Astrocyte (in vitro differentiated cells and primary cell): ENCODE data around the gene SPTLC1. TPM values are rescaled to one million over a fixed set of nuclear protein-coding genes. Genes with fewer than 3 reads are reported as not detected.

ENCODE experiments used
- DNase-seq: peaks from one replicate; pipeline ENCODE4 v3.0.0-alpha.2; 2010; ENCODE audit warnings: low read depth
- FAIRE-seq: peaks from 2 replicates; lab custom pipeline; 2011; peaks lifted over from hg19 to GRCh38; lab: Jason Lieb, UNC
- H2AFZ ChIP-seq: 2 replicates; pipeline ENCODE4 v1.6.0; 2012; ENCODE audit warnings: low read depth, low read length, inconsistent platforms
- H3K27ac ChIP-seq: 2 replicates; pipeline ENCODE4 v1.5.1; 2011; ENCODE audit warnings: low read depth, low read length, inconsistent platforms
- H3K27me3 ChIP-seq: 2 replicates; pipeline ENCODE4 v1.6.0; 2011; ENCODE audit warnings: low read length, inconsistent platforms; ENCODE audit not compliant: insufficient read depth
- H3K36me3 ChIP-seq: 2 replicates; pipeline ENCODE4 v1.5.1; 2011; ENCODE audit warnings: low read length, inconsistent platforms; ENCODE audit not compliant: insufficient read depth
- H3K4me1 ChIP-seq: 2 replicates; pipeline ENCODE4 v1.5.1; 2011; ENCODE audit warnings: low read length, inconsistent platforms; ENCODE audit not compliant: insufficient read depth
- H3K4me2 ChIP-seq: 2 replicates; pipeline ENCODE4 v1.6.0; 2012; ENCODE audit warnings: low read length, inconsistent platforms
- H3K4me3 ChIP-seq: 2 replicates; pipeline ENCODE4 v1.5.1; 2011; ENCODE audit warnings: low read depth, mild to moderate bottlenecking, low read length, inconsistent platforms; ENCODE audit not compliant: insufficient read depth
- H3K79me2 ChIP-seq: 2 replicates; pipeline ENCODE4 v1.6.0; 2012; ENCODE audit warnings: mild to moderate bottlenecking, low read length, inconsistent platforms; ENCODE audit not compliant: insufficient read depth
- H3K9ac ChIP-seq: 2 replicates; pipeline ENCODE4 v1.6.0; 2012; ENCODE audit warnings: mild to moderate bottlenecking, low read length, inconsistent platforms
- H3K9me3 ChIP-seq: 2 replicates; pipeline ENCODE4 v1.5.1; 2012; ENCODE audit warnings: low read depth, mild to moderate bottlenecking, low read length, inconsistent platforms; ENCODE audit not compliant: insufficient read depth
- H4K20me1 ChIP-seq: 2 replicates; pipeline ENCODE4 v1.6.0; 2012; ENCODE audit warnings: low read length, inconsistent platforms; ENCODE audit not compliant: insufficient read depth
- H3K27ac Mint-ChIP-seq: one replicate; pipeline ENCODE4 v1.8.0; 2021; ENCODE audit warnings: mild to moderate bottlenecking, mixed read lengths; ENCODE audit not compliant: unreplicated experiment
- H3K27me3 Mint-ChIP-seq: one replicate; pipeline ENCODE4 v1.8.0; 2021; ENCODE audit warnings: low read depth, mixed read lengths; ENCODE audit not compliant: unreplicated experiment
- H3K36me3 Mint-ChIP-seq: one replicate; pipeline ENCODE4 v1.8.0; 2021; ENCODE audit warnings: low read depth, mixed read lengths; ENCODE audit not compliant: unreplicated experiment
- H3K4me1 Mint-ChIP-seq: one replicate; pipeline ENCODE4 v1.8.0; 2021; ENCODE audit warnings: low read depth, mixed read lengths; ENCODE audit not compliant: unreplicated experiment
- H3K4me3 Mint-ChIP-seq: one replicate; pipeline ENCODE4 v1.8.0; 2021; ENCODE audit warnings: mild to moderate bottlenecking, moderate library complexity, mixed read lengths; ENCODE audit not compliant: unreplicated experiment
- H3K9me3 Mint-ChIP-seq: one replicate; pipeline ENCODE4 v1.8.0; 2021; ENCODE audit warnings: mild to moderate bottlenecking, mixed read lengths; ENCODE audit not compliant: unreplicated experiment
- EZH2 ChIP-seq: IDR thresholded peaks from 2 replicates; pipeline ENCODE4 v1.6.1; 2012; ENCODE audit warnings: mild to moderate bottlenecking, low read length, inconsistent platforms; ENCODE audit not compliant: insufficient read depth
- total RNA-seq: library from RNA; stranded (reverse); gene quantifications from 2 replicates; pipeline ENCODE4 v1.2.1, GENCODE V29; 2021
- TF ChIP-seq, protein P1 (sequence below): IDR thresholded peaks from 2 replicates; pipeline ENCODE4 v1.5.1; 2011; ENCODE audit warnings: low read depth, mild to moderate bottlenecking, inconsistent platforms, low read length, moderate library complexity; ENCODE audit not compliant: insufficient read depth

The SPTLC1 gene
- total RNA-seq, 1 donor from 2014 or later = 75.9 TPM

DNA sequence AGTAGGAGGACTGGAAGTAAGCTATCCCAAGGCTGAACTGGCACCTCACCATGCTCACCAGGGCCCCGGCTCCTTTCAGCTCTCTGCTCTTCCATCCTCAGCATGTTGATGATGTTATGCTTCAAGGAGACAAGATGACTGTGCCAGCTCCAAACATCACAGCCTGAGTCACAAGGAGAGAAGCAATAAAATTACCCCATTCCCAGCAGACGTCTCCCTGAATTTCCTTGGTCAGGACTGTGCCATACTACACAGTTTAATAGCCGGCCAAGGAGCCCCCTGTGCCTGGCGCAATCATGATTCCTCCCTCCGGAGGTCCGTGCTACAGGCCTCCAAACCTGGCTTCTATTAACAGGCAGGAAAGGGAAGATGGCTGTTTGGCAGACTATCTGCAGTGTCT, 114.0 kb downstream of the SPTLC1 start:
- no peaks in the 10 kb centered on the region for H3K4me1 ChIP-seq
- no peak for TF ChIP-seq EZH2
- TF ChIP-seq, protein P1, sequence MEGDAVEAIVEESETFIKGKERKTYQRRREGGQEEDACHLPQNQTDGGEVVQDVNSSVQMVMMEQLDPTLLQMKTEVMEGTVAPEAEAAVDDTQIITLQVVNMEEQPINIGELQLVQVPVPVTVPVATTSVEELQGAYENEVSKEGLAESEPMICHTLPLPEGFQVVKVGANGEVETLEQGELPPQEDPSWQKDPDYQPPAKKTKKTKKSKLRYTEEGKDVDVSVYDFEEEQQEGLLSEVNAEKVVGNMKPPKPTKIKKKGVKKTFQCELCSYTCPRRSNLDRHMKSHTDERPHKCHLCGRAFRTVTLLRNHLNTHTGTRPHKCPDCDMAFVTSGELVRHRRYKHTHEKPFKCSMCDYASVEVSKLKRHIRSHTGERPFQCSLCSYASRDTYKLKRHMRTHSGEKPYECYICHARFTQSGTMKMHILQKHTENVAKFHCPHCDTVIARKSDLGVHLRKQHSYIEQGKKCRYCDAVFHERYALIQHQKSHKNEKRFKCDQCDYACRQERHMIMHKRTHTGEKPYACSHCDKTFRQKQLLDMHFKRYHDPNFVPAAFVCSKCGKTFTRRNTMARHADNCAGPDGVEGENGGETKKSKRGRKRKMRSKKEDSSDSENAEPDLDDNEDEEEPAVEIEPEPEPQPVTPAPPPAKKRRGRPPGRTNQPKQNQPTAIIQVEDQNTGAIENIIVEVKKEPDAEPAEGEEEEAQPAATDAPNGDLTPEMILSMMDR = no peak
- H3K79me2 ChIP-seq = no peaks in the 10 kb centered on the region
- no peak overlapping the region for H3K4me3 ChIP-seq
- H3K9me3 Mint-ChIP-seq = no peaks in the 10 kb centered on the region
- no peaks in the 10 kb centered on the region for H4K20me1 ChIP-seq
- no peak overlapping the region for H3K27ac ChIP-seq
- no peaks in the 10 kb centered on the region for H3K4me1 Mint-ChIP-seq
- peaks cover 5% of the 10 kb centered on the region for H3K27me3 Mint-ChIP-seq
- no peak overlapping the region for H3K4me2 ChIP-seq
- H2AFZ ChIP-seq = no peak overlapping the region
- no peak overlapping the region for H3K4me3 Mint-ChIP-seq
- no peaks in the 10 kb centered on the region for H3K36me3 ChIP-seq
- no peak overlapping the region for H3K9ac ChIP-seq
- no peaks in the 10 kb centered on the region for H3K9me3 ChIP-seq
- DNase-seq (no peak), FAIRE-seq (no peak)
- H3K27ac Mint-ChIP-seq = no peak overlapping the region
- peaks cover 4% of the 10 kb centered on the region for H3K27me3 ChIP-seq
- no peaks in the 10 kb centered on the region for H3K36me3 Mint-ChIP-seq

DNA sequence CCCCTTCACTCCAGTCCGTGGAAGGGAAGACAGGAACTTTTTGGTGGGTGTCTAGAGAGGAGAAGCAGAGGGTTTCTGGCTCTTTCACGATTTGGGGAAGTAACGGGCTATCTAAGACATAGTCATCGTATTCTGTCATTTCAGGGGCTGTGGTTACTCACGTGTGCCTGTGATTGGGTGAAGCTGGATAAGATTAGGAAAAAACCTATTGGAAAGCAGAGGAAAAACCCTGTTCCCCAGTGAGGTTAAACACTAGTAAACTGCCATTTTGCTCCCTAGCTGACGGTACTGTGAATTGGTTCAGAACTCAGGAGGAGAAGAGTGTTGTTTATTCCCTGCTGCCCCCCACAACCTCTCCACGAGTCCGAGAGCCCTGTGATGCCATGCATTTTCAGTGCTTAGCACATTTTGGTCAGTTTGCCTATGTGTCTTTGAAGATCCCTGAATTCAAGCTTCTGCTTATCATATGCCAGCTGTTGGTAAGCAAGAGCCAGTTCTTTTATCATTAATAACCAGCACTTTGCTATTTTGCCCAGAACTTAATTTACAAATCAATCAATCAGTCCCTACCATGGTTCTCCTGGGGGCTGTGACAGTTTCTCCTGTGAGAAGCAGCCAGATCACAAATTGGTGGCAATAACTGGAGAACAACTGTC, 120.1 kb downstream of the SPTLC1 start:
- H3K4me1 Mint-ChIP-seq = no peaks in the 10 kb centered on the region
- DNase-seq = no peak
- Histone ChIP-seq H3K27ac (no peak overlapping the region), H3K9ac (no peak overlapping the region), H3K4me2 (no peak overlapping the region), H3K9me3 (no peaks in the 10 kb centered on the region), H3K36me3 (no peaks in the 10 kb centered on the region), H4K20me1 (no peaks in the 10 kb centered on the region), H3K4me3 (no peak overlapping the region), H3K4me1 (no peaks in the 10 kb centered on the region), H3K79me2 (no peaks in the 10 kb centered on the region), H3K27me3 (peaks cover 12% of the 10 kb centered on the region), H2AFZ (no peak overlapping the region)
- no peak for FAIRE-seq
- H3K27ac Mint-ChIP-seq = no peak overlapping the region
- H3K9me3 Mint-ChIP-seq = peaks cover 3% of the 10 kb centered on the region
- H3K4me3 Mint-ChIP-seq = no peak overlapping the region
- peaks cover 2% of the 10 kb centered on the region for H3K36me3 Mint-ChIP-seq
- H3K27me3 Mint-ChIP-seq = peaks cover 12% of the 10 kb centered on the region
- TF ChIP-seq EZH2 = no peak
- TF ChIP-seq, protein P1 = no peak

DNA sequence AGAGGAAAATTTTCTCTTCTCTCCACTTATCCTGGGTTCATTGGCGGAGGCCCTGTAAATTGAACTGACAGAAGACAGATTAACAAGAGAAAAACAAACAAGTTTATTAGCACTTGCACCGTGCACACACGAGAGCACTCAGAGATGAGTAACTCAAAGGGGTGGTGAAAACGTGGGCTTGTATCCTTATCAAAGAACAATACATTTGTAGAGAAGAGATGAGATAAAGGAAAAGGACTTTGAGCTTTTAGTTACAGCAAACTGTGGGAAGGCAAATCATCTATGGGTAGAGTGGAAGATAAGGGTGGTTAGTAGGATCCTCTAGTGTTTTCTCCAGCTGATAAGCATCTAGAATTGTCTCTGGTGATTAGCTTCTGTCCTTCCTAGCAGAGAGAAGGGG, 120.8 kb downstream of the SPTLC1 start:
- Mint-ChIP-seq H3K27me3 (peaks cover 15% of the 10 kb centered on the region), H3K9me3 (peaks cover 3% of the 10 kb centered on the region), H3K4me3 (no peak overlapping the region), H3K36me3 (peaks cover 2% of the 10 kb centered on the region), H3K27ac (no peak overlapping the region), H3K4me1 (no peaks in the 10 kb centered on the region)
- FAIRE-seq (no peak), DNase-seq (no peak)
- Histone ChIP-seq H3K4me3 (no peak overlapping the region), H3K4me2 (no peak overlapping the region), H3K79me2 (no peaks in the 10 kb centered on the region), H3K27me3 (peaks cover 11% of the 10 kb centered on the region), H3K27ac (no peak overlapping the region), H3K9ac (no peak overlapping the region), H3K4me1 (no peaks in the 10 kb centered on the region), H2AFZ (no peak overlapping the region), H3K9me3 (no peaks in the 10 kb centered on the region), H3K36me3 (no peaks in the 10 kb centered on the region), H4K20me1 (no peaks in the 10 kb centered on the region)
- no peak for TF ChIP-seq EZH2
- TF ChIP-seq, protein P1 = no peak
